Smooth muscle cell (in vitro differentiated cells): Measurements from ENCODE around the gene ZBTB20. TPM values are rescaled to one million over a fixed set of nuclear protein-coding genes. Genes with fewer than 3 reads are reported as not detected.

ENCODE experiments used
- DNase-seq: peaks from one replicate; lab custom pipeline; 2025; ENCODE audit not compliant: unreplicated experiment; lab: John Stamatoyannopoulos, UW
- H2AFZ ChIP-seq: fragments of 200-600 bp; sonication (generic); 2 replicates; pipeline ENCODE4 v1.6.0; 2016; ENCODE audit warnings: antibody characterized with exemption, low read depth, mild to moderate bottlenecking
- H3F3A ChIP-seq: fragments of 200-600 bp; sonication (generic); 2 replicates; pipeline ENCODE4 v1.6.0; 2017; ENCODE audit warnings: antibody characterized with exemption, low read depth
- H3K27ac ChIP-seq: fragments of 200-600 bp; sonication (generic); 2 replicates; pipeline ENCODE4 v1.5.1; 2016; ENCODE audit warnings: low read depth, mild to moderate bottlenecking
- H3K27me3 ChIP-seq: fragments of 200-600 bp; sonication (generic); 2 replicates; pipeline ENCODE4 v1.6.1; 2016; ENCODE audit warnings: low read depth, mild to moderate bottlenecking
- H3K36me3 ChIP-seq: fragments of 200-600 bp; sonication (generic); 2 replicates; pipeline ENCODE4 v1.5.1; 2016; ENCODE audit warnings: low read depth
- H3K4me1 ChIP-seq: fragments of 200-600 bp; sonication (generic); 2 replicates; pipeline ENCODE4 v1.5.1; 2016; ENCODE audit warnings: low read depth
- H3K4me2 ChIP-seq: fragments of 200-600 bp; sonication (generic); 2 replicates; pipeline ENCODE4 v1.6.0; 2016; ENCODE audit warnings: mild to moderate bottlenecking
- H3K4me3 ChIP-seq: fragments of 200-600 bp; sonication (generic); 2 replicates; pipeline ENCODE4 v1.5.1; 2016; ENCODE audit warnings: mild to moderate bottlenecking
- H3K79me2 ChIP-seq: fragments of 200-600 bp; sonication (generic); 2 replicates; pipeline ENCODE4 v1.6.0; 2016; ENCODE audit warnings: low read depth, mild to moderate bottlenecking
- H3K9ac ChIP-seq: fragments of 200-600 bp; sonication (generic); 2 replicates; pipeline ENCODE4 v1.6.0; 2016; ENCODE audit warnings: low read depth
- H3K9me3 ChIP-seq: fragments of 200-600 bp; sonication (generic); replicated peaks from 2 replicates; pipeline ENCODE4 v1.5.1; 2016; ENCODE audit warnings: low read depth
- H4K20me1 ChIP-seq: fragments of 200-600 bp; sonication (generic); 2 replicates; pipeline ENCODE4 v1.6.0; 2016; ENCODE audit warnings: low read depth
- CTCF ChIP-seq: fragments of 200-600 bp; sonication (generic); IDR thresholded peaks from 2 replicates; pipeline ENCODE4 v1.5.1; 2017; ENCODE audit warnings: borderline replicate concordance, mild to moderate bottlenecking, antibody characterized with exemption; ENCODE audit not compliant: insufficient read depth, poor library complexity, severe bottlenecking
- WGBS: methylation state at CpG from one replicate; pipeline ENCODE4 v1.1.7; 2016; ENCODE audit warnings: low lambda C conversion rate; 5-methylcytosine and 5-hydroxymethylcytosine counted together
- polyA plus RNA-seq: library from polyadenylated mRNA; unstranded; fragments of >200 nt; fragmentation: Nextera tagmentation; extraction: Ambion mirVana; gene quantifications from 2 replicates; pipeline ENCODE4 v1.2.1, GENCODE V29; 2016
- total RNA-seq: library from RNA; depleted of rRNA; stranded (reverse); fragments of >200 nt; gene quantifications from 2 replicates; pipeline ENCODE4 v1.2.3, GENCODE V29; 2014

The ZBTB20 gene
- total and polyA plus RNA-seq, 2 experiments from 2014 or later = 4.9 to 6.8 TPM

- 94% methylated on average over 2 of the region's 2 CpGs for WGBS
- Histone ChIP-seq H3K9me3 (no peaks in the 10 kb centered on the region), H3K27ac (no peak overlapping the region), H3K4me2 (no peak overlapping the region), H3K4me3 (no peak overlapping the region), H3K4me1 (peaks cover 6% of the 10 kb centered on the region), H3F3A (no peaks in the 10 kb centered on the region), H3K9ac (no peak overlapping the region), H3K79me2 (no peaks in the 10 kb centered on the region), H2AFZ (no peak overlapping the region), H3K36me3 (no peaks in the 10 kb centered on the region), H3K27me3 (no peaks in the 10 kb centered on the region), H4K20me1 (no peaks in the 10 kb centered on the region)
- TF ChIP-seq CTCF = no peak
- no peak for DNase-seq
These were observed 354.7 kb downstream of the ZBTB20 start for GRCh38 chr3:114792159-114792918.

DNA sequence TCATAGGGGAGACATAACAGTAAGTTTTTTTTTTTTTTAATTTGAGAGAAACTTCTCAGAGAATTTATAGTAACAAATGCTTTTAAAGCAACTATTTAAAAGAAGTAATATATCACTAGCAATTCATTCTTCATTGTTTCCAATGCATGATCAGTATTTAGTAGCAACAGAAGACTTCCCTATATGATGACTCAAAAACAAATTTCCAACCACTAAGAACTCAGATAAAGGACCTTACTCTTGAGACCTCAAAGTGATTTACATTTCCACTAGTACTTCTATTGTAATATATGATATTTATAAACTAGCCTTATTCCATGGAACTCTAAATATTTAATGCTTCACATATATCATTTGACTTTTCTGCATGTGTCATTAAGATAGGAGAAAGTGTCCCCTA lies 356.3 kb downstream of the ZBTB20 start:
- H3K4me3 ChIP-seq = no peak overlapping the region
- no peak for TF ChIP-seq CTCF
- no peak for DNase-seq

GRCh38 chr3:114789803-114790202 lies 357.3 kb downstream of the ZBTB20 start:
- peaks cover 6% of the 10 kb centered on the region for H3K4me1 ChIP-seq
- no peak overlapping the region for H3K9ac ChIP-seq
- TF ChIP-seq CTCF = no peak
- H3K27me3 ChIP-seq = no peaks in the 10 kb centered on the region
- H2AFZ ChIP-seq = no peak overlapping the region
- H3K4me3 ChIP-seq = no peak overlapping the region
- H3F3A ChIP-seq = no peaks in the 10 kb centered on the region
- no peaks in the 10 kb centered on the region for H3K36me3 ChIP-seq
- H3K9me3 ChIP-seq = no peaks in the 10 kb centered on the region
- no peak for DNase-seq
- no peak overlapping the region for H3K4me2 ChIP-seq
- H4K20me1 ChIP-seq = no peaks in the 10 kb centered on the region
- H3K79me2 ChIP-seq = no peaks in the 10 kb centered on the region
- no peak overlapping the region for H3K27ac ChIP-seq
- WGBS = 87% methylated on average over 1 of the region's 1 CpG

More for the DNA sequence above, 356.3 kb downstream of the ZBTB20 start:
- no peak overlapping the region for H3K9ac ChIP-seq
- no peaks in the 10 kb centered on the region for H3F3A ChIP-seq
- no peaks in the 10 kb centered on the region for H3K27me3 ChIP-seq
- H3K27ac ChIP-seq = no peak overlapping the region
- no peaks in the 10 kb centered on the region for H3K79me2 ChIP-seq
- H3K36me3 ChIP-seq = no peaks in the 10 kb centered on the region
- H2AFZ ChIP-seq = no peak overlapping the region
- no peak overlapping the region for H3K4me2 ChIP-seq
- H3K9me3 ChIP-seq = no peaks in the 10 kb centered on the region
- no peaks in the 10 kb centered on the region for H4K20me1 ChIP-seq
- H3K4me1 ChIP-seq = peaks cover 6% of the 10 kb centered on the region

- no peak overlapping the region for H3K4me3 ChIP-seq
- no peak for TF ChIP-seq CTCF
- DNase-seq = no peak
- no peaks in the 10 kb centered on the region for H3K27me3 ChIP-seq
- H3K27ac ChIP-seq = no peak overlapping the region
- no peaks in the 10 kb centered on the region for H3F3A ChIP-seq
- 68% methylated on average over 2 of the region's 2 CpGs for WGBS
- no peaks in the 10 kb centered on the region for H3K9me3 ChIP-seq
- H3K4me1 ChIP-seq = no peaks in the 10 kb centered on the region
- no peaks in the 10 kb centered on the region for H3K36me3 ChIP-seq
- no peaks in the 10 kb centered on the region for H4K20me1 ChIP-seq
- H3K9ac ChIP-seq = no peak overlapping the region
- H3K4me2 ChIP-seq = no peak overlapping the region
- H3K79me2 ChIP-seq = no peaks in the 10 kb centered on the region
- no peak overlapping the region for H2AFZ ChIP-seq
These were observed 371.7 kb downstream of the ZBTB20 start for GRCh38 chr3:114775395-114775794.
